Gastroesophageal sphincter (tissue), 4 donors: Measurements from ENCODE around the gene ABL1. TPM values are rescaled to one million over a fixed set of nuclear protein-coding genes. Genes with fewer than 3 reads are reported as not detected.

Source experiments
- ATAC-seq: fragments of 150-250 bp; one replicate; pipeline ENCODE4 v1.9.1; 2016; ENCODE audit warnings: mild to moderate bottlenecking, moderate library complexity
- H3K27ac ChIP-seq, 4 donors: fragments of 200-600 bp; sonication (generic) in 3 of 4; 1 replicate in 3 of 4; 2 replicates in 1 of 4; pipeline ENCODE4 v1.5.1; 2016 to 2019
- H3K27me3 ChIP-seq: fragments of 200-600 bp; sonication (generic); one replicate; pipeline ENCODE4 v1.5.1; 2019
- H3K36me3 ChIP-seq, 2 donors: fragments of 200-600 bp; sonication (generic); one replicate each; pipeline ENCODE4 v1.5.1; 2019; ENCODE audit warnings: control low read depth in 1 of 2
- H3K4me1 ChIP-seq, 3 donors: fragments of 200-600 bp; sonication (generic); 1 replicate in 2 of 3; 2 replicates in 1 of 3; pipeline ENCODE4 v1.5.1; 2016 to 2019; ENCODE audit warnings: control low read depth in 2 of 3
- H3K4me3 ChIP-seq, 2 donors: fragments of 200-600 bp; sonication (generic); one replicate each; pipeline ENCODE4 v1.5.1; 2019; ENCODE audit warnings: mild to moderate bottlenecking in 1 of 2, moderate library complexity in 1 of 2
- H3K9me3 ChIP-seq, 3 donors: fragments of 200-600 bp; sonication (generic); one replicate each; pipeline ENCODE4 v1.5.1; 2017 to 2019; ENCODE audit warnings: control low read depth in 2 of 3
- CTCF ChIP-seq, 4 experiments: fragments of 200-600 bp in 2 of 4; fragments of 450-650 bp in 2 of 4; sonication (generic) in 1 of 4; IDR thresholded peaks; one replicate each; pipeline ENCODE4 v1.5.1; 2017 to 2019; ENCODE audit warnings: antibody characterized with exemption in 4 of 4, mild to moderate bottlenecking in 2 of 4, moderate library complexity in 2 of 4
- EP300 ChIP-seq: sonication (generic); formaldehyde crosslinking; IDR thresholded peaks from one replicate; pipeline ENCODE4 v1.6.1; 2017; ENCODE audit warnings: antibody characterized with exemption, mild to moderate bottlenecking
- POLR2A ChIP-seq, 2 donors: fragments of 450-650 bp; IDR thresholded peaks; one replicate each; pipeline ENCODE4 v1.6.1; 2017; ENCODE audit warnings: antibody characterized with exemption in 2 of 2, mild to moderate bottlenecking in 2 of 2, moderate library complexity in 1 of 2
- POLR2AphosphoS5 ChIP-seq: sonication (generic); formaldehyde crosslinking; IDR thresholded peaks from one replicate; pipeline ENCODE4 v1.6.1; 2017; ENCODE audit warnings: antibody characterized with exemption
- WGBS, 2 donors: methylation state at CpG; one replicate each; pipeline ENCODE4 v1.1.5; 2018; ENCODE audit warnings: low coverage in 1 of 2; 5-methylcytosine and 5-hydroxymethylcytosine counted together
- total RNA-seq, 4 donors: library from RNA; depleted of rRNA; stranded (reverse); fragments of >200 nt; gene quantifications; one replicate each; pipeline ENCODE4 v1.1.0, GENCODE V29; 2016

ABL1 gene
- total RNA-seq, 4 donors from 2014 or later = 81.4 to 147 (median 125) TPM

GRCh38 chr9:130817914-130818313, 17.1 kb upstream of the ABL1 start:
- Histone ChIP-seq H3K4me3 (no peak overlapping the region), H3K36me3 (no peaks in the 10 kb centered on the region), H3K27me3 (no peaks in the 10 kb centered on the region), H3K9me3 (no peaks in the 10 kb centered on the region), H3K4me1 (peaks cover 0 to 26% (median 6%) of the 10 kb centered on the region in 3 donors), H3K27ac (no peak overlapping the region)
- ATAC-seq = no peak
- WGBS, 2 donors = 98 to 100% methylated on average over 4 to 5 of the region's 6 CpGs
- no peak for TF ChIP-seq POLR2AphosphoS5

- H3K27me3 ChIP-seq = no peaks in the 10 kb centered on the region
- no peak for ATAC-seq
- no peaks in the 10 kb centered on the region for H3K36me3 ChIP-seq
- TF ChIP-seq POLR2A (IDR thresholded peaks at IDR 0.05) (no peak), POLR2AphosphoS5 (no peak), EP300 (no peak), CTCF (IDR thresholded peaks at IDR 0.05) (no peak)
- WGBS, 2 donors = 43 to 55% methylated on average over 1 to 5 of the region's 5 CpGs
- H3K4me3 ChIP-seq = no peak overlapping the region
- H3K27ac ChIP-seq = no peak overlapping the region
- H3K9me3 ChIP-seq = no peaks in the 10 kb centered on the region
- H3K4me1 ChIP-seq = peaks cover 10 to 43% (median 22%) of the 10 kb centered on the region in 3 donors
Measured at GRCh38 chr9:130820135-130820738, 14.8 kb upstream of the ABL1 start.

- no peak for ATAC-seq
- H3K27ac ChIP-seq = peak overlapping the region in 3 of 4 donors; percentile 75 to 77 (median 75)
Measured at GRCh38 chr9:130823435-130823834, 11.6 kb upstream of the ABL1 start.

GRCh38 chr9:130824079-130824478, 11.0 kb upstream of the ABL1 start:
- ATAC-seq = no peak
- H3K4me1 ChIP-seq = peaks cover 13 to 51% (median 23%) of the 10 kb centered on the region in 3 donors
- H3K27ac ChIP-seq = peak overlapping the region; percentile 71 to 77 (median 75)
- no peaks in the 10 kb centered on the region for H3K27me3 ChIP-seq
- H3K4me3 ChIP-seq = no peak overlapping the region
- no peak for TF ChIP-seq POLR2A (IDR thresholded peaks at IDR 0.05)
- TF ChIP-seq EP300 = no peak
- no peak for TF ChIP-seq CTCF (IDR thresholded peaks at IDR 0.05)
- TF ChIP-seq POLR2AphosphoS5 = no peak
- no peaks in the 10 kb centered on the region for H3K36me3 ChIP-seq
- H3K9me3 ChIP-seq = no peaks in the 10 kb centered on the region
- WGBS, 2 donors = 12 to 19% methylated on average over 2 of the region's 2 CpGs

More at GRCh38 chr9:130823435-130823834, 11.6 kb upstream of the ABL1 start:
- Histone ChIP-seq H3K36me3 (no peaks in the 10 kb centered on the region), H3K4me1 (peaks cover 13 to 51% (median 23%) of the 10 kb centered on the region in 3 donors), H3K4me3 (no peak overlapping the region), H3K27me3 (no peaks in the 10 kb centered on the region), H3K9me3 (no peaks in the 10 kb centered on the region)
- TF ChIP-seq CTCF (IDR thresholded peaks at IDR 0.05) = no peak
- no peak for TF ChIP-seq POLR2A (IDR thresholded peaks at IDR 0.05)
- 71 to 90% methylated on average over 3 to 4 of the region's 6 CpGs for WGBS, 2 donors

GRCh38 chr9:130824643-130825350, 10.3 kb upstream of the ABL1 start:
- no peak overlapping the region for H3K4me3 ChIP-seq
- H3K9me3 ChIP-seq = no peaks in the 10 kb centered on the region
- peak overlapping the region; percentile 71 to 77 (median 75) for H3K27ac ChIP-seq
- no peak for TF ChIP-seq EP300
- TF ChIP-seq CTCF (IDR thresholded peaks at IDR 0.05) = no peak
- TF ChIP-seq POLR2A (IDR thresholded peaks at IDR 0.05) = peak in 1 of 2 donors; percentile 13
- no peak for TF ChIP-seq POLR2AphosphoS5
- peaks cover 13 to 51% (median 23%) of the 10 kb centered on the region in 3 donors for H3K4me1 ChIP-seq
- no peaks in the 10 kb centered on the region for H3K27me3 ChIP-seq
- H3K36me3 ChIP-seq = no peaks in the 10 kb centered on the region
- 0 to 11% methylated on average over 2 to 4 of the region's 4 CpGs for WGBS, 2 donors
- peak; percentile 61 for ATAC-seq
